ENCODE measurements around the gene SOS1.
A peak's percentile ranks its signal among the peaks of the same experiment; 100 is the strongest.
"Not testable (repeated sequence)": the region's sequence is repeated elsewhere in the genome, so short reads cannot be mapped to it uniquely, and the experiment has no call there.

The SOS1 gene

GRCh38 chr2:39107156-39107555 is 13.7 kb downstream of the SOS1 start:
- FAIRE-seq (no peak), DNase-seq (ENCODE audit: low spot score) (no peak)

DNA sequence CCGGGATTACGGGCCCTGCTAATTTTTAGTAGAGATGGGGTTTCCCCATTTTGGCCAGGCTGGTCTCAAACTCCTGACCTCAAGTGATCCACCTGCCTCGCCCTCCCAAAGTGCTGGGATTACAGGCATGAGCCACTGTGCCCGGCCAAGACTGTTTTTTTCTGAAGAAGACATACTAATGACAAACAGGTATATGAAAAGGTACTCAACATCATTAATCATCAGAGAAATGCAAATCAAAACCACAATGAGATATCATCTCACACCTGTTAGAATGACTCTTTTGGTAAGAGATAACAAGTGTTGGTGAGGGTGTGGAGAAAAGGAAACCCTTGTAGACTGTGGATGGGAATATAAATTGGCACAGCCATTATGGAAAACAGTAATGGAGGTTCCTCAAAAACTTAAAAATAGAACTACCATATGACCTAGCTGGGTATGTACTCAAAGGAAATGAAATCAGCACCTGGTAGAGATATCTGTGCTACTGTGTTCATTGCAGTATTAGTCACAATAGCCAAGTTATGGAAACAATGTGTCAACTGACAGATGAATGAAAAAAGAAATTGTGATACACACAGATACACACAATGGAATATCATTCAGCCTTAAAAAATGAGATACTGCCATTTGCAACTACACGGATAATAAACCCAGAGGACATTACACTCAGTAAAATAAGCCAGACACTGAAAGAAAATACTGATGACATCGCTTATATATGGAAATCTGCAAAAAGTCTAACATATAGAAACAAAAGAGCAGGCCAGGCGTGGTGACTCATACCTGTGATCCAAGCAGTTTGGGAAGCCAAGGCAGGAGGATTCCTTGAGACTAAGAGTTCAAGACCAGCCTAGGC is 20.8 kb downstream of the SOS1 start:
- DNase-seq (ENCODE audit: low spot score) (no peak), FAIRE-seq (no peak)

- DNase-seq (ENCODE audit: low spot score) (no peak), FAIRE-seq (no peak)
Observed at GRCh38 chr2:39099310-39099869, 21.5 kb downstream of the SOS1 start.

GRCh38 chr2:39095624-39096023 is 25.2 kb downstream of the SOS1 start:
- FAIRE-seq (no peak), DNase-seq (ENCODE audit: low spot score) (no peak)

- FAIRE-seq (no peak), DNase-seq (ENCODE audit: low spot score) (no peak)
Observed at GRCh38 chr2:39094717-39095363, 26.0 kb downstream of the SOS1 start.

- FAIRE-seq (peak; percentile 61), DNase-seq (ENCODE audit: low spot score) (no peak)
Observed at GRCh38 chr2:39093218-39093898, 27.5 kb downstream of the SOS1 start.

DNA sequence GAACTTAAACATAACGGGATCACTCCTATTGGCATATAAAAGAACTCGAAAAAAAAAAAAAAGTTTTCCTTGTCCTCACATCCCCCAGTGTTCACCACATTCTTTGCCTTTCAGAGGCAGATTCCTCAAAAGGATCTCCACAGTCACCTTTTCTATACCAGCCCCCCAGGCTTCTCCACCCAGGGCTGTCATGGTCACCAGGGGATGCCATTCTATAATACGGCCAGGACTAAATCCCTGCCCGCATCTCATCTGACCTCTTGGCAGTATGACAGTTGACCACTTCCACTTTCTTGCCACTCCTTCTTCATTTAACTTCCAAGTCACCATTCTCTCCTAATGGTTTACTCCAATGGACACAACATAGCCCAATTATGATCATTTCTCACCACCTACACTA is 29.3 kb downstream of the SOS1 start:
- no peak for DNase-seq (ENCODE audit: low spot score)
- no peak for FAIRE-seq

DNA sequence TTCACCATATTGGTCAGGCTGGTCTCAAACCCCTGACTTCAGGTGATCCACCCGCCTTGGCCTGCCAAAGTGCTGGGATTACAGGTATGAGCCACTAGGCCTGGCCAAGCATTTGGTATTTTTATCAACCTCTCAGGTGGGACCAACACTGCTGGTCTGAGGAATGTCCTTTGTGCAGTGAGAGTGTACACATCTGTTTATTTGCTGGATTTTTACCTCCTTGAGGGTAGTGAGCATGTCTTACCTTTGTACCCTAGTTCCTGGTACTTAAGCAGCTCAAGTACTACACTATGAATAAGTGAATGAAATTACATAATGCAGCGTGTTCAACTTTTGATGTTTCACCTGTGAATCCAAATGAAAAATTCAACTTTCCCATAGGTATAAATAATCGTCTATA is 29.8 kb downstream of the SOS1 start:
- DNase-seq (ENCODE audit: low spot score) (no peak), FAIRE-seq (no peak)

DNA sequence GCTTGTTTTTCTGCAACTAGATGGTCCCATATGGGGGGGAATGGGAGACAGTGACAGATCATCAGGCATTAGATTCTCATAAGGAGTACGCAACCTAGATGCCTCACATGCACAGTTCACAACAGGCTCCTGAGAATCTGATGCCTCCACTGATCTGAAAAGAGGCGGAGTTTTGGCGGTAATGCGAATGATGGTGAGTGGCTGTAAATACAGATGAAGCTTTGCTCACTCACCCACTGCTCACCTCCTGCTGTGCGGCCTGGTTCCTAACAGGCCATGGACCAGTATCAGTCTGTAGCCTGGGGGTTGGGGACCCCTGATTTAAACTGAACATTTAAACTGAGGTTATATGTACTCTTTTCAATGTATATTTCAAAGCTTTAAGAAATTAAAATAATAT is 40.7 kb downstream of the SOS1 start:
- FAIRE-seq (no peak), DNase-seq (ENCODE audit: low spot score) (no peak)

- DNase-seq (ENCODE audit: low spot score) = no peak
- no peak for FAIRE-seq
Observed at GRCh38 chr2:39069890-39070465, 50.9 kb downstream of the SOS1 start.

DNA sequence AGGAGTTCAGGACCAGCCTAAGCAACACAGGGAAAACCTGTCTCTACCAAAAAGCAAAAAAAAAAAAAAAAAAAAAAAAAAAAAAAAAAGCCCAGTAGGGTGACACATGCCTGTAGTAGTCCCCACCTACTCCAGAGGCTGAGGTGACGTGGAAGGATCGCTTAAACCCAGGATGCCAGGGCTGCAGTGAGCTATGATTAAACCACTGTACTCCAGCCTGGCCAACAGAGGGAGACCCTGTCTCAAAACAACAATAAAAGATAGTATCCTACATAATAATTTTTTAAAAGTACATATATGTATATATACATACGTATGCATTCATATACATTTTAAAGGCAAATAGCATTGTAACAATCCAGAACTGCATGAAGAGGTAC is 51.7 kb downstream of the SOS1 start:
- no peak for FAIRE-seq

DNA sequence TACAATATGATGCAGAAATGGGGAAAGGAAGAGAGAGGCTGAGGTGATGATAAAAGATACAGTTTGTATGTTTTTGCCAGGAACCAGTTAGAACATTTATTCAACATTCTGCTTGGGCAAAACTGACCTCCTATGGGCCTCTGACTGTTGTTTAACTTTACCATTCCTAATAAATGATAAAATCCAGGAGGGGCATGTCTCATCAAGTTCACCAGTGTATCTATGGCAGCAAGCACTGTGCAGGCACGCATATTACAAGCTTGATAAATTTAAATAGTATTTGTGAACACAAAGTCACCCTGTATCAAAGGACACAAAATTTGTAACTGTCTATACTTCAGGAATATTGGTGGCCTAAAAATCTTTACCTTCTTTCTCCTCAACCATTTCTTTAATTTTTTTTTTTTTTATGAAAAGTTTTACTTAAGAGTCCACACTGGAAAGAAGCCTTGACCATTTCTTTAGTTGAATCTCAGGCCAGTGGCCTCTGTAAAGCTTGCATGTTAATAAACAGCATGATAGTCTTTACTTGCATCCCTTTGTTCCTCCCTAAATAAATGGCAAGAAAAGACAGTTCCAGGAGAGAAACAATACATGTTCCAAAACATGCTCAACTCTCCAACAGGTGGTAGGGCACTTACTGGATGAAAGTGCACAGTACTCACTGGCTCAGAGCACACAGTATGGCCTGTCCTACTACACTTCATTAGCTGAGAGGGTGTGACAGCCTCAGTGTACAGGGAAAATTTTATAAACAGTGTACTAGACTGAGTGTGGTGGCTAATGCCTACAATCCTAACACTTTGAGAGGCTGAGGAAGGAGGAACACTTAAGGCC is 52.3 kb downstream of the SOS1 start:
- no peak for DNase-seq (ENCODE audit: low spot score)

More for the DNA sequence above, 51.7 kb downstream of the SOS1 start:
- no peak for DNase-seq (ENCODE audit: low spot score)

DNA sequence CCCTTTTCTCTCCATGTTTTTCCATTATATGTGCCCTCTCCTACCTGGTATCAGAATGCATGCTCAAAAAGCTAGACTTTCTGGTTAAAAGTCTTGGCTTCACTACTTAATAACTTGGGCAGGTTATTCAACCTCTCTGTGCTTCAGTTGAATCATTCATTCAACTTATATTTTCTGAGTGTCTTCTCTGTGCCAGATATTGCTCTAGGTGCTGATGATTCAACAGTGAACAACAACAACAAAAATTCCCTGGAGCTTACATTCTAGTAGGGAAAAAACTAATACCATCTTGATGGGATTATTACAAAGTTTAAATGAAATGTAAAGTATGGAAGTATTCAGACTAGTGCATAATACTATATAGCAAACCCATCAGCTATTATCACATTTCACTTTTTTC is 55.2 kb downstream of the SOS1 start:
- FAIRE-seq = no peak
- no peak for DNase-seq (ENCODE audit: low spot score)

More for the DNA sequence above, 52.3 kb downstream of the SOS1 start:
- FAIRE-seq = no peak

DNA sequence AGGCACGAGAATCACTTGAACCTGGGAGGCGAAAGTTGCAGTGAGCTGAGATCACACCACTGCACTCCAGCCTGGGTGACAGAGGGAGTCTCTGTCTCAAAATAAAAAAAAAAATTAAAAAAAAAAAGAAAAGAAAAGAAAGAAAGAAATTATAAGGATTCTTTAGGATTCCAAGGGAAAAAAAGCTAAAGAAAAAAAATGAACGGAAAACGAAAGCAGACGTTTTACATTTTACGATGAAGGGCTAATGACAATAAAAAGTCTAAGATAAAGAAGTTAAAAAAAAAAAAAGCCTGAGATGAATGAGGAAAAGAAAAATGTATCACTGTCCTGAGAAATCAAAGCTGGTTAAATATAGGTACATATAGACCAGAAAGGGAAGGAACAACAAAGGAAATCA is 58.5 kb downstream of the SOS1 start:
- FAIRE-seq = no peak

DNA sequence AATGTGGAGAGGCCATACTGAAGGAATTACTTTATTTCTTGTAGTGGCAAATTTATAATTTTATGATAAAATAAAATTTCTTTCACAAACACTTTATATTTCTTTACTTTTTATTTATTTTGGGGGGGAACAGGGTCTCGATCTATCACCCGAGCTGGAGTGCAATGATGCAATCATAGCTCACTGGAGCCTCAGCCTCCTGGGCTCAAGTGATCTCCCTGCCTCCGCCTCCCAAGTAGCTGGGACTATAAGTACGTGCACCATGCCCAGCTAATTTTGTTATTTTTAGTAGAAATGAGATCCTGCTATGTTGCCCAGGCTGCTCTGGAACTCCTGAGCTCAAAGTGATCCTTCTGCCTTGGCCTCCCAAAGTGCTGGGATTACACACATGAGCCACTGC is 59.6 kb downstream of the SOS1 start:
- DNase-seq (ENCODE audit: low spot score) = no peak
- no peak for FAIRE-seq

More for the DNA sequence above, 58.5 kb downstream of the SOS1 start:
- DNase-seq (ENCODE audit: low spot score) = no peak

- peak; percentile 15 for DNase-seq (ENCODE audit: low spot score)
- no peak for FAIRE-seq
Observed at GRCh38 chr2:39059366-39059952, 61.4 kb downstream of the SOS1 start.

DNA sequence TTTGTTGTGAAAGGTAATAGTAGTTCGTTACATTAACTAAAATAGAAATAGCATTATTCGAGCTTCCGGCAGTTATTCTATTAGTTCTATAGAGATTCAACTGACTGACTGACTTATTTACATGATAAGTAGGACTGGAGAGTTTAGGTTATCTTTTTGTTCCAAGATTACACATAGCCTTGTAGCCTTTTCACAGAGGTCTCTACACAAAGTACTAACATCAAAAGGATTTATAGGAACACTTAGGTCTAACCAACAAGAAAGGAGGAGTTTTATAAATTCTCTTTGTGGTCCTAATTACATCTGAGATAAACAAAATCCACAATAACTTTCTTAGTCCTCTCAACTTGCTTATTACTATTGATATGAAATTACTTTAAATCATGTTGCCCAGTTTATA is 62.8 kb downstream of the SOS1 start:
- DNase-seq (ENCODE audit: low spot score) (no peak), FAIRE-seq (no peak)

DNA sequence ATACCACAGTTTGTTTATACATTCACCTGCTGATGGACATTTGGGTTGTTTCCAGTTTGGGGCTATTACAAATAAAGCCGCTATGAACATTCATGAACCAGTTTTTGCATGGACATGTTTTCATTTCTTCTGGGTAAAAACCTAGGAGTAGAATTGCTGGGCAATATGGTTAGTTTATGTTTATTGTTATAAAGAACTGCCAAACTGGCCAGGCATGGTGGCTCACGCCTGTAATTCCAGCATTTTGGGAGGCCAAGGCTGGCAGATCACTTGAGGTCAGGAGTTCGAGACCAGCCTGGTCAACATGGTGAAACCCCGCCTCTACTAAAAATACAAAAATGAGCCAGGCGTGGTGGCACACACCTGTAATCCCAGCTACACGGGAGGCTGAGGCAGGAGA is 68.2 kb downstream of the SOS1 start:
- DNase-seq (ENCODE audit: low spot score); FAIRE-seq: not testable (repeated sequence)

DNA sequence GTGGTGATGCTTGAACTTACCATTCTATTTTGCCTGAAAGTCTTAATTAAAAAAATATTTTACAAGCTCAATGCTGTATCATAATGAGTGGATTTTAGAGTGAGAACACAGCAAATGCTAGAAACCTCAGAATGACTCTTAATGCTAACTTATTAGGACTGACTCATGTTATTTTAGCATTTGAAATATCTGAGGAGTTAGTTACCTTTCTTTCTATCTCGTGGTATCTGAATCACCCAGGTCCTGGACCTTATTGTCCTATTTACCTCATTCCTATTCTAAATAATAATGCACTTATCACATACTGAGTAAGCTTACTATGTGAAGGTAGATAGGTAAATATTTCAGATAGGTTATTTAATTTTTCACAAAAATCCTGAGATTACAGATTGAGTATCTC is 70.7 kb downstream of the SOS1 start:
- FAIRE-seq = no peak
- no peak for DNase-seq (ENCODE audit: low spot score)

- DNase-seq (ENCODE audit: low spot score) (no peak), FAIRE-seq (no peak)
Observed at GRCh38 chr2:39039072-39039471, 81.8 kb downstream of the SOS1 start.

All from urothelium cell line (cell line).